GM12864 (cell line): ENCODE measurements around the gene TUB.

Experiments used
- DNase-seq: peaks from one replicate; pipeline ENCODE4 v3.0.0-alpha.2; 2011; ENCODE audit warnings: low read depth
- H3K4me3 ChIP-seq: 2 replicates; pipeline ENCODE4 v1.5.1; 2011; ENCODE audit warnings: mild to moderate bottlenecking, low read depth, low read length, control low read depth
- CTCF ChIP-seq: IDR thresholded peaks from 2 replicates; pipeline ENCODE4 v1.5.1; 2011; ENCODE audit warnings: low read depth, mild to moderate bottlenecking, moderate library complexity, low read length, control low read depth, inconsistent platforms; ENCODE audit errors: missing control alignments

TUB gene

GRCh38 chr11:8062781-8063257 lies 18.2 kb upstream of the TUB start:
- H3K4me3 ChIP-seq: no peak overlapping the region
- no peak for TF ChIP-seq CTCF
- no peak for DNase-seq

- no peak for DNase-seq
- H3K4me3 ChIP-seq: no peak overlapping the region
- TF ChIP-seq CTCF: no peak
These were observed 17.7 kb upstream of the TUB start for GRCh38 chr11:8063324-8063723.

GRCh38 chr11:8065031-8065430 lies 16.0 kb upstream of the TUB start:
- TF ChIP-seq CTCF: no peak
- no peak for DNase-seq
- no peak overlapping the region for H3K4me3 ChIP-seq

- TF ChIP-seq CTCF: no peak
- DNase-seq: no peak
These were observed 14.7 kb upstream of the TUB start for GRCh38 chr11:8066036-8066910.

GRCh38 chr11:8066911-8067455 lies 14.0 kb upstream of the TUB start:
- no peak for TF ChIP-seq CTCF
- no peak for DNase-seq
- H3K4me3 ChIP-seq: no peak overlapping the region

More at GRCh38 chr11:8066036-8066910, 14.7 kb upstream of the TUB start:
- no peak overlapping the region for H3K4me3 ChIP-seq

- TF ChIP-seq CTCF: no peak
- DNase-seq: no peak
- no peak overlapping the region for H3K4me3 ChIP-seq
These were observed 13.5 kb upstream of the TUB start for GRCh38 chr11:8067567-8067928.
